Heart right ventricle (tissue), 16 donors: Measurements from ENCODE around the gene TMTC4. TPM values are rescaled to one million over a fixed set of nuclear protein-coding genes. Genes with fewer than 3 reads are reported as not detected.

Experiments
- ATAC-seq, 8 donors: fragments of 200-7000 bp; cut with Tn5 transposase; one replicate each; pipeline ENCODE4 v1.9.1; 2020; ENCODE audit warnings: mild to moderate bottlenecking in 8 of 8, moderate library complexity in 8 of 8, moderate number of reproducible peaks in 1 of 8
- DNase-seq, 2 donors: peaks; one replicate each; pipeline ENCODE4 v3.0.0-alpha.2; 2020
- H3K27ac ChIP-seq, 10 donors: fragments of 200-600 bp; sonication (generic) in 2 of 10; one replicate each; pipeline versions ENCODE4 v1.5.0 to v1.8.0; 2020 to 2022; ENCODE audit warnings: mild to moderate bottlenecking in 3 of 10
- H3K27me3 ChIP-seq, 7 donors: fragments of 200-600 bp; one replicate each; pipeline ENCODE4 v1.8.0; 2021 to 2022; ENCODE audit warnings: mild to moderate bottlenecking in 2 of 7
- H3K36me3 ChIP-seq, 9 donors: fragments of 200-600 bp; sonication (generic) in 1 of 9; one replicate each; pipeline versions ENCODE4 v1.5.0 to v1.8.0; 2020 to 2022; ENCODE audit warnings: mild to moderate bottlenecking in 2 of 9
- H3K4me1 ChIP-seq, 9 donors: fragments of 200-600 bp; sonication (generic) in 1 of 9; one replicate each; pipeline versions ENCODE4 v1.5.0 to v1.8.0; 2020 to 2022; ENCODE audit warnings: mild to moderate bottlenecking in 4 of 9
- H3K4me3 ChIP-seq, 10 donors: fragments of 200-600 bp; sonication (generic) in 2 of 10; one replicate each; pipeline versions ENCODE4 v1.5.0 to v1.8.0; 2020 to 2022; ENCODE audit warnings: mild to moderate bottlenecking in 7 of 10, moderate library complexity in 2 of 10
- H3K9me3 ChIP-seq, 11 donors: fragments of 200-600 bp in 10 of 11; sonication (generic) in 2 of 11; one replicate each; pipeline versions ENCODE4 v1.5.0 to v1.8.0; 2013 to 2022; ENCODE audit warnings: mild to moderate bottlenecking in 2 of 11, control low read depth in 1 of 11, moderate library complexity in 1 of 11
- CTCF ChIP-seq, 9 donors: fragments of 200-600 bp; sonication (generic) in 2 of 9; IDR thresholded peaks; one replicate each; pipeline versions ENCODE4 v1.5.0 to v1.8.0; 2021 to 2022; ENCODE audit warnings: antibody characterized with exemption in 9 of 9, mild to moderate bottlenecking in 5 of 9, moderate library complexity in 1 of 9
- WGBS, 2 donors: extraction: QIAGEN DNeasy Blood & Tissue Kit; methylation state at CpG; one replicate each; pipeline ENCODE4 v1.1.7; 2013; ENCODE audit warnings: inconsistent platforms in 1 of 2; 5-methylcytosine and 5-hydroxymethylcytosine counted together
- intact Hi-C, 10 donors: fragments of 100-400 bp; cut with DNase I; formaldehyde crosslinking; loops; one replicate each; pipeline versions ENCODE4 v1.11.1 to v1.14.2; 2022
- polyA plus RNA-seq, 2 donors: library from polyadenylated mRNA; stranded (reverse); fragments of 200-250 nt; gene quantifications; one replicate each; pipeline ENCODE4 v1.2.3, GENCODE V29; 2013
- total RNA-seq, 10 donors: library from RNA; stranded (reverse); fragmentation: NEBNext Ultra II Directional in 3 of 10; extraction: Animal tissue kit (Norgen Biotek cat#: 25700) in 3 of 10; gene quantifications; one replicate each; pipeline versions ENCODE4 v1.2.1 to v1.2.4, GENCODE V29; 2021 to 2023
- donor health status: Arrhythmogenic right ventricular cardiomyopathy.
- donor health status: ischemic (EF 13 %, LVEDD 7.1; RV severe dilation, severe dysfunction).
- donor health status: healthy with polysubstance abuse.
- donor health status: DM: no; HTN: yes; CAD: no.
- donor health status: DM: no; HTN: no; CAD: no.
- donor health status: ischemic (EF 25% LVEDD 6.9; RV normal size, moderate dysfunction).
- donor health status: ischemic (EF 25% LVEDD 5.7; RV mildly dilated, moderate dysfunction).
- donor health status: healthy.
- donor health status: DM: yes; HTN: yes; CAD: no.
- donor health status: Ischemic cardiomyopathy.
- donor health status: ischemic (EF 35%, LVEDD 5.7; RV mildly dilated, moderate dysfunction).
- donor health status: nonischemic (EF 11% LVEDD 7.7; RV severe dilation, severe dysfunction).
- donor health status: DM: yes; HTN: yes; CAD: no.
- donor health status: PGD.
- donor health status: ischemic (EF 29% LVEDD 5.4; RV normal size, mild dysfunction).
- donor health status: nonischemic (EF 23%, LVEDD 6.1; RV moderate dilation, normal function).

Gene TMTC4
- total and polyA plus RNA-seq, 12 donors = 2.5 to 9.4 (median 6.0) TPM

GRCh38 chr13:100559886-100560285, 114.7 kb downstream of the TMTC4 start:
- peaks cover 0 to 5% (median 0%) of the 10 kb centered on the region in 11 donors for H3K9me3 ChIP-seq
- no peaks in the 10 kb centered on the region for H3K4me1 ChIP-seq
- no peak overlapping the region for H3K4me3 ChIP-seq
- WGBS, 2 donors = 90 to 92% methylated on average over 8 of the region's 8 CpGs
- intact Hi-C loops = no loop called here
- no peak for TF ChIP-seq CTCF (IDR thresholded peaks at IDR 0.05)
- no peaks in the 10 kb centered on the region for H3K36me3 ChIP-seq
- ATAC-seq (no peak), DNase-seq (no peak)
- no peaks in the 10 kb centered on the region for H3K27me3 ChIP-seq
- no peak overlapping the region for H3K27ac ChIP-seq

Other genes starting within 250 kb of the TMTC4 start
- gene GGACT, start 86.0 kb downstream of the TMTC4 start, total RNA-seq = 1 to 10 TPM in 8 of 10 donors, under 1 TPM in 2; 0.53 to 3.5 (median 2.0) TPM
- under 1 TPM; 0.51 to 0.84 TPM for gene GGACT, start 86.0 kb downstream of the TMTC4 start, polyA plus RNA-seq